Lower leg skin (tissue), 4 donors: ENCODE data around the gene PEX12. TPM values are rescaled to one million over a fixed set of nuclear protein-coding genes. Genes with fewer than 3 reads are reported as not detected.
A peak's percentile ranks its signal among the peaks of the same experiment; 100 is the strongest.
"Not testable (repeated sequence)": the region's sequence is repeated elsewhere in the genome, so short reads cannot be mapped to it uniquely, and the experiment has no call there.

Source experiments
- DNase-seq, 2 donors: peaks; one replicate each; pipeline ENCODE4 v3.0.0-alpha.2; 2019; ENCODE audit warnings: low spot score in 2 of 2
- H3K4me3 ChIP-seq: fragments of 200-600 bp; sonication (generic); 2 replicates; pipeline ENCODE4 v1.5.1; 2017; ENCODE audit warnings: mild to moderate bottlenecking, low read depth; ENCODE audit not compliant: poor library complexity, severe bottlenecking
- CTCF ChIP-seq, 3 donors: fragments of 450-650 bp; IDR thresholded peaks; one replicate each; pipeline ENCODE4 v1.5.1; 2016; ENCODE audit warnings: antibody characterized with exemption in 3 of 3, mild to moderate bottlenecking in 3 of 3, moderate library complexity in 2 of 3
- POLR2A ChIP-seq, 2 donors: fragments of 450-650 bp; IDR thresholded peaks; one replicate each; pipeline ENCODE4 v1.6.1; 2016 to 2017; ENCODE audit warnings: antibody characterized with exemption in 2 of 2, mild to moderate bottlenecking in 1 of 2, moderate library complexity in 1 of 2
- WGBS, 2 donors: methylation state at CpG; one replicate each; pipeline ENCODE4 v1.1.5; 2018; 5-methylcytosine and 5-hydroxymethylcytosine counted together
- intact Hi-C: fragments of 100-400 bp; cut with DNase I; formaldehyde crosslinking; loops from one replicate; pipeline ENCODE4 v1.15.0; 2023; ENCODE audit warnings: low total_unique reads
- total RNA-seq, 4 donors: library from RNA; depleted of rRNA; stranded (reverse); fragments of >200 nt; gene quantifications; one replicate each; pipeline ENCODE4 v1.1.0, GENCODE V29; 2016

Gene PEX12
- total RNA-seq, 4 donors from 2014 or later: 6.1 to 9.0 (median 6.7) TPM

DNA sequence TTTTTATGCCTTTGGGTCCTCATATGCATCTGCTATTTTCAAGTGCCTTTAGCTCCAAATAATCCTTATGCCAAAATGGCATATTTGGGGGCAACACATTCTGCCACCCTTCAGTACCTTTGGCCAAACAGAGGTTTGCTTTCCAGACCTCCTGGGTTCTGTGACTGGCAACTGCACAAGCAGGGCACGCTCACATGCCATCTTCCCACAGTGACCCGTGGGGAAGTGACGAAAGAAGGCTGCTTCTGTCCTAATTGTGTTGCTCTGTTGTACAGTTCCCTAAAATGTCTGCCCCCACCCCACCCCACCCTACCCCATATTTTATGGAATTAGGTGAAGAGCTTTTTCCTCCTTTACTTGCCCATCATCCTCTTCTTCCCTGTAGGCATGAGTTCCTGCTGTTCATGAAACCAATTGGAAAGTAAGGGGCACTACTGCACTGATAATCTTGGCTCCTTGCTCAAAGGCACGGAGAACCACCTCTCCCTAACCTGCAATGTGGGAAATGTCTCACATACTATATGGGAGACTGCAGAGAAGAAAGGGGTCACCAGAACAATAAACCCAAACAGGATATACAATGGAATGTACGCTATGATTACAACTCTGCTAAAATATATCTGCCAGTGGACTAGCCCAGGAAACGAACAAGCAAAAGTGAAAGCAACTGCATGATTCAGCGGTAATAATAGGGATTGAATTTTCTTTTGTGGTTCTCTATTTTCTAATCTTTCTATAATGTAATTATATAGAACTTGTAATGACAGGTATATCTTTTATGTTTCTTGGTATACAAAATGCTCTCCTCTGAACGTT lies 37.6 kb downstream of the PEX12 start:
- H3K4me3 ChIP-seq: no peak overlapping the region
- intact Hi-C loops: no loop called here
- peak in 1 of 2 donors; percentile 33 for DNase-seq
- WGBS, 2 donors: 42 to 53% methylated on average over 8 of the region's 8 CpGs
- no peak for TF ChIP-seq POLR2A (IDR thresholded peaks at IDR 0.05)
- no peak for TF ChIP-seq CTCF (IDR thresholded peaks at IDR 0.05)

GRCh38 chr17:35539659-35540026 lies 38.7 kb downstream of the PEX12 start:
- DNase-seq: no peak
- H3K4me3 ChIP-seq: no peak overlapping the region
- intact Hi-C loops: loop anchor here (5.0 to 10.0 kb wide), 2 partner anchors 227 to 365 kb away; no protein-coding TSS in a partner anchor
- TF ChIP-seq POLR2A (IDR thresholded peaks at IDR 0.05) (no peak), CTCF (IDR thresholded peaks at IDR 0.05) (no peak)
- 40 to 42% methylated on average over 5 of the region's 5 CpGs for WGBS, 2 donors

DNA sequence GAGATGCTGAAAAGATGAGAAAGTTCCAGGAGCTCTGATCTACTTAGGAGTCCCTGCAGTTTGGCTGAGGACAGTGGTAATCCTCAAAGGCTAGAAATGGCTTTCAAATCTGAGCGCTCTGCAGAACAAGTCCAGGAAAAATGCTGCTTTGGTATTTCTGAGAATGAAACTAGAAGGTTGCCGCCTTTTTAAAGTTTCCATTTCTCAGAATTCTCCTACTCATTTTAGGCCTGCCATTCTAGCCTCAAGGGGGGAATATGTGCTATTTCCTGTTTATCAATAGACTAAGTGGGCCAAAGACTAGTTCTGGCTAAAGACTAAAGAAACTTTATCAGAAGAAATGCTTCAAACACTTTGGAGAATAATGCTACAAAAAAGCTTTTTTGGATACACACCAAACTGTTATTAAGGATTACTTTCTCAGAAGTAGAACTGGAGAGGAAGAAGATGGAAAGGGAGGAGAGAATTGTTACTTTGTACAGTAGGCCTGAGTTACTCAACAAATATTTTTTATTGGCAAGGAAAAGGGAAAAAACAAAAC lies 40.7 kb downstream of the PEX12 start, which contains the start of gene SLFN12L:
Gene SLFN12L (minus strand): TSS at position 78 of the 541 bp plus-strand sequence. CDS start 15,314 bp downstream, outside the sequence.
- intact Hi-C loops: loop anchor here (5.0 to 10.0 kb wide), 2 partner anchors 225 to 363 kb away; no protein-coding TSS in a partner anchor
- H3K4me3 ChIP-seq: no peak within 1 kb of the TSS
- WGBS, 2 donors: 51 to 66% methylated on average over 2 of the region's 2 CpGs
- DNase-seq: no peak
- no peak for TF ChIP-seq POLR2A (IDR thresholded peaks at IDR 0.05)
- TF ChIP-seq CTCF (IDR thresholded peaks at IDR 0.05): no peak

DNA sequence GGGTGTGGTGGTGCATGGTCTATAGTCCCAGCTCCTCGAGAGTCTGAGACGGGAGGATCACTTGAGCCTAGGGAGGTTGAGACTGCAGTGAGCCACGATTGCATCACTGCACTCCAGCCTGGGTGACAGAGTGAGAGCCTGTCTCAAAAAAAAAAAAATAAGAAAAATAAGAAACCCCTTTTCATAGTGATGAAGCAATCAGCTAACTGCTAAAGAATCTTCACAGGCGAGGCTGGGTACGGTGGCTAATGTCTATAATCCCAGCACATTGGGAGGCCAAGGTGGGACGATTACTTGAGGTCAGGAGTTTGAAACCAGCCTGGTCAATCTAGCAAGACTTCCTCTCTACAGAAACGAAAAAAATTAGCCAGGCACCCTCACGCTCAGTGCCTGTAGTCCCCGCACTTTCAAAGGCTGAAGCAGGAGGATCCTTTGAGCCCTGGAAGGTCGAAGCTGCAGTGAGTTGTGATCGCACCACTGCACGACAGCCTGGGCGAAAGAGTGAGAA lies 41.7 kb downstream of the PEX12 start:
- TF ChIP-seq POLR2A (IDR thresholded peaks at IDR 0.05): no peak
- TF ChIP-seq CTCF (IDR thresholded peaks at IDR 0.05): no peak
- 78 to 80% methylated on average over 13 of the region's 13 CpGs for whole genome bisulfite sequencing, 2 donors
- no peak for DNase-seq
- no peak overlapping the region for H3K4me3 ChIP-seq
- intact Hi-C loops: loop anchor here (5.0 to 10.0 kb wide), 2 partner anchors 224 to 362 kb away; no protein-coding TSS in a partner anchor

DNA sequence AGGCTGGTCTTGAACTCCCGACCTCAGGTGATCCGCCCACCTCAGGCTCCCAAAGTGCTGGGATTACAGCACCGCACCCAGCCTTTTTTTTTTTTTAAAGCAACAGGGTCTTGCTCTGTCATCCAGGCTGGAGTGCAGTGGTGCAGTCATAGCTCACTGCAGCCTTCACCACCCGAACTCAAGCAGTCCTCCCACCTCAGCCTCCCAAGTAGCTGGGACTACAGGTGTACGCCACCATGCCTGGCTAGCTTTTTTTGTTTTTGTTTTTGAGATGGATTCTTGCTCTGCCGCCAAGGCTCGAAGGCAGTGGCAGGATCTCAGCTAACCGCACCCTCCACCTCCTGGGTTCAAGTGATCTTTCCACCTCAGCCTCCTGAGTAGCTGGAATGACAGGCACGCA lies 43.0 kb downstream of the PEX12 start:
- H3K4me3 ChIP-seq, DNase-seq: not testable (repeated sequence)
- 87 to 90% methylated on average over 9 of the region's 9 CpGs for WGBS, 2 donors
- intact Hi-C loops: loop anchor here (5.0 to 10.0 kb wide), 2 partner anchors 223 to 361 kb away; no protein-coding TSS in a partner anchor

- intact Hi-C loops: loop anchor here (5.0 to 10.0 kb wide), 2 partner anchors 222 to 360 kb away; no protein-coding TSS in a partner anchor
- TF ChIP-seq CTCF (IDR thresholded peaks at IDR 0.05) (no peak), POLR2A (IDR thresholded peaks at IDR 0.05) (no peak)
- no peak overlapping the region for H3K4me3 ChIP-seq
- DNase-seq: no peak
- 84 to 85% methylated on average over 3 of the region's 3 CpGs for WGBS, 2 donors
Observed at GRCh38 chr17:35534576-35535093, 43.7 kb downstream of the PEX12 start.
